GM18870 (cell line): Measurements from ENCODE around the gene RAB22A.
A peak's percentile ranks its signal among the peaks of the same experiment; 100 is the strongest.
"Not testable (repeated sequence)": the region's sequence is repeated elsewhere in the genome, so short reads cannot be mapped to it uniquely, and the experiment has no call there.

Source experiments
- ATAC-seq: cut with Tn5 transposase; IDR thresholded peaks from one replicate; pipeline ENCODE4 v1.9.1; 2021; ENCODE audit warnings: moderate library complexity; ENCODE audit not compliant: unreplicated experiment

Gene RAB22A

GRCh38 chr20:58407966-58408557 is 98.5 kb downstream of the RAB22A start:
- ATAC-seq = peak; percentile 69

GRCh38 chr20:58408603-58409246 is 99.2 kb downstream of the RAB22A start:
- no peak for ATAC-seq

GRCh38 chr20:58414216-58414615 is 104.7 kb downstream of the RAB22A start:
- not testable (repeated sequence) for ATAC-seq

- not testable (repeated sequence) for ATAC-seq
Observed at GRCh38 chr20:58414786-58415185, 105.3 kb downstream of the RAB22A start.

- no peak for ATAC-seq
Observed at GRCh38 chr20:58416057-58416456, 106.5 kb downstream of the RAB22A start.

- no peak for ATAC-seq
Observed at GRCh38 chr20:58416835-58417234, 107.3 kb downstream of the RAB22A start.
